GM18867 (cell line): ENCODE measurements around the gene AFF3.
"Not testable (repeated sequence)": the region's sequence is repeated elsewhere in the genome, so short reads cannot be mapped to it uniquely, and the experiment has no call there.

Source experiments
- ATAC-seq: cut with Tn5 transposase; IDR thresholded peaks from one replicate; pipeline ENCODE4 v1.9.1; 2021; ENCODE audit warnings: mild to moderate bottlenecking, moderate library complexity; ENCODE audit not compliant: unreplicated experiment

Gene AFF3

DNA sequence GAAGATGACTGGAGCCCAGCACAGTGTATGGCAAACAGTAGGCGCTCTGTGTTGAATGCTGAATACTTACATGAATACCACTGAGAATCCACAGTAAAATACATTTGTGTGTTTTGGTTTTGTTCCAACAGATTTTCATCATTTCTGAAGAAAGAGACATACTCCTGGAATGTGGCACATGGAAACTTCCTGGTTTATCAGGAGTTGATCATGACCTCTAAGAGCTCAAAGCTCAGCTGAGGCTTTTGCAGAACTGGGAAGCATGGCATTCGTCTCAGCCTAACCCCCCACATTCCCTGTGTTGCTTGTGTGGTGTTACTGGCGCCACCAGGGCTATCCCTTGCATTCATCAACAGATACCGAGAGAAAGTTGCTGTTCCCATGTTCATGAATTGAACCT, 335.6 kb downstream of the AFF3 start:
- no peak for ATAC-seq

DNA sequence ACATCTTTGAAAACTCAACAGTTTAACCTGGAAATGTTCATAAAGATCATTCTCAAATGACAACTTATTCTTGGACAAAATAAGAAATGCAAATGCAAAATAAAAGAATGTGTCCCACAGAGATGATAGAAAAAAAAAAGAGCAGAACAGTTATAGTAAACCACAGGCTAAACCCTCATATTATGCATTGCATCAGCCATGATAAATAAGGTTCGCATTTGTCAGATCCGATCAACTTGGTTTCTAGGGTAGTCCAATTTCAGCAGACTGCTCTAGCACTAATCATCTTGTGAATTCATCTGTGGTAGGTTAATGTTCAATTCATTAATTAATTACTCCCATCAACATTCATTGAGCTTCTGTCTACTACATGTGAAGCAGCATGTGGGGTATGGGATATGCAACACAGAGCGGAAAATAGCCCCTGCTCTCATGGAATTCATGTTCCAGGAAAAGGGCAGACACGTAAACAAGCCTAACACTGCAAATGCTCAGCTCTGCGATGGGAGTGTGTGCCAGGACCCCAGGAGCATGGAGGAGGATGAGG, 336.4 kb downstream of the AFF3 start:
- ATAC-seq: no peak

GRCh38 chr2:99803846-99804245, 338.5 kb downstream of the AFF3 start:
- ATAC-seq: no peak

DNA sequence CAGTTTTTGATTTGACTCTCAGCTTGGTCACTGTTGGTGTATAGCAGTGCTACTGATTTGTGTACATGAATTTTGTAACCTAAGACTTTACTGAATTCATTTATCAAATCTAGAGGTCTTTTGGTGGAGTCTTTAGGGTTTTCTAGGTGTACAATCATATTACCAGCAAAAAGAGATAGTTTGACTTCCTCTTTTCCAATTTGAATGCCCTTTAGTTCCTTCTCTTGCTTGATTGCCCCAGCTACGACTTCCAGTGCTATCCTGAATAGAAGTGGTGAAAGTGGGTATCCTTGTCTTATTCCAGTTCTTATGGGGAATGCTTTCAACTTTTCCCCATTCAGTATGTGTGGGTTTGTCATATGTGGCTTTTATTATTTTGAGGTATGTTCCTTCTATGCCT, 339.7 kb downstream of the AFF3 start:
- no peak for ATAC-seq

DNA sequence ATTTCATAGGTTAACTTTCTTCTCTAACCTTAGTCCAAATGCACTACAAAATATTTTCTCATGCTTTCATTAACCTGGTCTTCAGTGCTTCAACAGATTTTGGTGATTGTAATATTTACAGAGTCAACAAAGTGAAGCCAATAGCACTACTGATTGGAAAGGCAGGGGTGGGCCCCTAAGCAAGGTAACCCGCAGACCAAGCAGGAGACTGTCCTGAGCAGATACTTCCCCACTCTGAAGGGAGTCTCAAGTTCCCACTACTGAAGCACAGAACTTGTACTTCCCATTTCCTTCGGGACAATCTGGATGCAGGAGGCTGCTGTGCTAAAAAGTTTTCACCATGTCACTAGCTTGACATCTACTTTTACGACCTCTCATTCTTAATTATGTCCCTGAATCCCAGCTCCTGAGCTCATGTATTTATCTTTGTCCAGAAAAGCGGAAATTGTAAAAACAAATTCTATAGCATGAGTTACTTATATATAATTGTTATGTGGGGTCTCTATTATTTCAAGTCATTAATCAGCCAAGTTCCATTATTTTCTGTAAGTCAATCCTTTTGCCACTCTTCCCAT, 341.0 kb downstream of the AFF3 start:
- no peak for ATAC-seq

GRCh38 chr2:99797475-99797874, 344.9 kb downstream of the AFF3 start:
- no peak for ATAC-seq

DNA sequence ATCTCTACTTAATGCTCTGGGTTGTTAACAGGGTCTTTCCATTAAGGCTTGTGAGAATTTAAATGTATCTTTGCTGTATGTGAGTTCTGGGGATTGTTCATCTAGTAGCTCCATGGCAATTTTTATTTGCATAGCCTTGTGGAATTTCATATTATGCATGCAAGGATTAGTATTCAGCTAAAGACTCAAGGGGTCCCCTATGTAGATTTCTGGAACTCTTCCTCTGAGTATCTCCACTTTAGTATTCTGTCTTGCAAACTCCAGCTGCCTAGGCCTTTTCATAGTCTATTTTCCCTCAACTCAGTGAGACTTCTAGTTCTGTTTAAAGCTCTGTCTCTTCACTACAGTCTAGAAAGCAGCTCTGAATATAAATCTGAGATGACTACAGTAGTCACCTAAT, 348.0 kb downstream of the AFF3 start:
- no peak for ATAC-seq

GRCh38 chr2:99793022-99793421, 349.4 kb downstream of the AFF3 start:
- ATAC-seq: no peak

- ATAC-seq: no peak
These were observed 352.5 kb downstream of the AFF3 start for GRCh38 chr2:99789849-99790248.

DNA sequence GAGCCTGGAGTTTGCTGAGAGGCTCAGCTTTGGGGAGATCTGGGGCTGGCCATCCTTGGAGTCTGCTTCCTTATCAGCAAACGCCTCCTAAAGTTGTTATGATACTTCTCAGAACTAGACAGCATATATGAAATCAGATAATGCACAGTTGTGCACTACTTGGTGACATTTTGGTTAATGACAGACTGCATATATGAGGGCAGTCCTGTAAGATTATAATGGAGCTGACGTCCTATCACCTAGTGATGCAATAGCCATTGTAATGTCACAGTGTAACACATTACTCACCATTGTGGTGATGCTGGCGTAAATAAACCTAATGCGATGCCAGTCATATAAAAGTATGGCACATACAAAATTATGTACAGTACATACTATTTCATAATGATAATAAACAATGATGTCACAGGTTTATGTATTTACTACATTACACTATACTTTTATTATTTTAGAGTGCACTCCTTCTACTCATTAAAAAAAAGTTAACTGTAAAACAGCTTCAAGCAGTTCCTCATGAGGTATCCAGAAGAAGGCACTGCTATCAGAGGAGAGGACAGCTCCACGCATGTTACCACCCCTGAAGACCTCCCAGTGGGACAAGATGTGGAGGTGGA, 354.5 kb downstream of the AFF3 start:
- ATAC-seq: no peak

GRCh38 chr2:99786636-99787390, 355.6 kb downstream of the AFF3 start:
- ATAC-seq: no peak

DNA sequence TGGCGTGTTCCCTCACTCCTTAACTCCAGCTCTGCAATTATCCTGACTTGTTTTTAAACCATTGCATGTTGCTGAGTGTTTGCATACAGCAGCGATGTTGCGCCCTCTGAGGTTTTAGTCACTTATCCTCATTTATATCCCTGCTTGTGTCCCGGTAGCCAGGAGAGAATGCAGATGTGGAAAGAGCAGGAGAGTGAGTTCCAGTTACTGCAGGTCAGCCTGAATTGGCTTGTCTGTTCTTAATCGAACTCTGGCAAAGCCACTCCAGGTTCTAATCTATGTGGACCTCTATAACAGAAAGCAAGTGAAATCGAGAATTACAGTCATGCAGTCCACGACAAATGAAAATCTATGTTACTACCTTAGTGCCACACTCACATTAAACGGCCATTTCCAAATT, 357.4 kb downstream of the AFF3 start:
- ATAC-seq: no peak

- ATAC-seq: no peak
These were observed 358.1 kb downstream of the AFF3 start for GRCh38 chr2:99784282-99784681.

GRCh38 chr2:99780276-99780675, 362.1 kb downstream of the AFF3 start:
- no peak for ATAC-seq

- ATAC-seq: no peak
These were observed 363.1 kb downstream of the AFF3 start for GRCh38 chr2:99779276-99779675.

DNA sequence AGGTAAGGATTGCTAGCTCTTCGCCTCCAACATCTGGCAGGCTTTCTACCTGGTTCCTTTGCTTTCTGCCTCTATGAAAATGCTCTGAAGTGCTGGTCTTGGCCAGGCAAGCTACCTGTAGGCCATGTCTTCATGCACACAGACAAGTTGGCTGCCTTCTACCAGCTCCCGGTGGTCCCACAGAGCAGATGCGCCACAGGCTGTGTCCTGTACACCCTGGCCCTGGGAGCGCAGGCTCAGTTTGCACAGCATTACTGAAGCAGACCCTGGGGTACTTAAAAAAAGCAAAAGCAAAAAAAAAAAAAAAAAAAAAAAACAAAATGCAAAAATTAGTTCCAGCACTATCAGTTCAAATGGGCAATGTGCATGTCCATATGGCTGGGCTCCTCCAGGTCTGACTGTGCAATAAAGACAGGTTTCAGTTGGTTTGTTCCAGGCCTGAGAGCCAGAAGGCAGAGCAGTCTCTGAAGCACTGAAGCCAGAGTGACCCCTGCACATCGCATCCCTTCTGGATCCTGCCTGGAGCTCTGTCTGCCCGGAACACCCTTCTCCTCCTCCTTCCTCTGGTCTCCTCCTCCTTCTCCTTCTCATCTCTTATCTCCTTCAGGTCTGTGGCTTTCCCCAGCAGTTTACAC, 364.6 kb downstream of the AFF3 start:
- no peak for ATAC-seq

- ATAC-seq: no peak
These were observed 365.3 kb downstream of the AFF3 start for GRCh38 chr2:99776906-99777646.

DNA sequence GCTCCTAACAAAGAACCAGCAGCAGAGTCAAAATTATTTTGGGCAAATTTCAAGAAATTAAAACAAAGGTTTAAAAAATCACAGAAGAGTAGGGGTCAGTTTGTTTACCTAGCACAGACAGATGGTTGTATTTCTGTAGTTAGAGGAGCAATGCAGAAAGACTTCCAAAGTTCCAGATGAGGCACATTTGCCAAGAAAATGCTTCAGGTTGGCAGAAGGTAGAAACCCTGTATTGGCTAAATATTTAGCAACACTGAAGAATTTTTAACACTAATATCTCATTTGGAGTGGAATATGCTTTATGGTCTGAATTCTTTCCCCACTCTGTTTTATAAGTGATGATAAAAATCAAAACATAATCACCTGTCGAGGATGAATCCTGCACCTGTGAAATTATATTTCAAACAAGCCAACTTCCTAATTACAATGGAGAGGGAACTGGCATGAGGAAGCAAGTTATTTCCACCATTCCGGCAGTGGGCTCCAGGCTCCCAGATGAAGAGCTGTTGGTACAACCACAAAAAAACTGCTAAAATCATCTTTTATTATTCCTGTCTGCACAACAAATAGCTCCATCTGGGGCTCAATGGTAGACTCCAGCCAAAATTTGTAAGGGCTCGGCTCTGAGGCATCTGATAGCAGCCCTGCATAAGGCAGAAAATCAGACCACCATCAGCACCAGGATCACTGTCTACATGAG, 366.0 kb downstream of the AFF3 start:
- ATAC-seq: no peak

- no peak for ATAC-seq
These were observed 366.8 kb downstream of the AFF3 start for GRCh38 chr2:99775585-99775984.

DNA sequence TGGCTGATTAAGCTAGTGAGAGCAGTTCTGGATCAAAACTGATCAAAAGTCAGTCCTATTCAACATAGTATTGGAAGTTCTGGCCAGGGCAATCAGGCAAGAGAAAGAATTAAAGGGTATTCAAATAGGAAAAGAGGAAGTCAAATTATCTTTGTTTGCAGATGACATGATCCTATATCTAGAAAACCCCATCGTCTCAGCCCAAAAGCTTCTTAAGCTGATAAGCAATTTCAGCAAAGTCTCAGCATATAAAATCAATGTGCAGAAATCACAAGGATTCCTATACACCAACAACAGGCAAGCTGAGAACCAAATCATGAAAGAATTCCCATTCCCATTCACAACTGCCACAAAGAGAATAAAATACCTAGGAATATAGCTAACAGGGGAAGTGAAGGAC, 368.7 kb downstream of the AFF3 start:
- ATAC-seq: not testable (repeated sequence)
